Measurements from ENCODE around the gene KLRB1.
"Not testable (repeated sequence)": the region's sequence is repeated elsewhere in the genome, so short reads cannot be mapped to it uniquely, and the experiment has no call there.

The KLRB1 gene

DNA sequence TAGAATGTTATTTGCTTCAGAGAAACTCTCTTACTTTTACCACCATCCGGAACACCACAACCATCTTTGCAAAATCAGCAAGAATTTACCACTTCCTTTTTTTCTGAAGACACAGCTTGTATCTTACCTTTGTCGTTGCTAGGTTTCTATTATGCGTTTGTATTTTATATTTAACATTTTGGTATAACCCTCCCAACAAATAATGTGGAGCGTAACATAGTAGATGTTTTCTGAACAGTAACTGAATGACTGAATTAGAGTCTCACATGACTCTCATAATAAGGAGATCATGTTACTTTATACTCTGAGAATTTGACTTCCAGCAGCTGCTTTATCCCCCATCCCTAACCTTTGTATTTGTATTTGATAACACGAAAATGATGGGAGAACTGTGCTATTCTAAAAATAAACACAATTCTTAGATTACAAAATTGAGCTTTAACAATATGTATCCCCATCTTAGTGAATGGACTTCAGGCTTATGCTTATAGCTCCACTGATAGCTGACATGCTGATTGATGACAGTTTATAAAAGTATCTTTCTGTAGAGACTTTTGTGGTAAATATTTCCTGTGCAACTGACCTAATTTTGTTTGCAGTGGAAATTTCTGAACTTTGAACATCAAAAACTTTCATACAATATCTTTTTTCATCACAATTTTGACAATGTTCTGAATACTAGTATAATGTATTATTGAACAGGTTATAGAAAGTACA, 7.9 kb upstream of the KLRB1 start:
- POLR2A ChIA-PET = no interaction called here
- no peak for TF ChIP-seq FOXK2 (IDR thresholded peaks at IDR 0.05)
- TF ChIP-seq HDGF (IDR thresholded peaks at IDR 0.05; ENCODE audit: borderline replicate concordance) = no peak
- no peak for TF ChIP-seq ZNF384 (IDR thresholded peaks at IDR 0.05)
- TF ChIP-seq, protein P1, sequence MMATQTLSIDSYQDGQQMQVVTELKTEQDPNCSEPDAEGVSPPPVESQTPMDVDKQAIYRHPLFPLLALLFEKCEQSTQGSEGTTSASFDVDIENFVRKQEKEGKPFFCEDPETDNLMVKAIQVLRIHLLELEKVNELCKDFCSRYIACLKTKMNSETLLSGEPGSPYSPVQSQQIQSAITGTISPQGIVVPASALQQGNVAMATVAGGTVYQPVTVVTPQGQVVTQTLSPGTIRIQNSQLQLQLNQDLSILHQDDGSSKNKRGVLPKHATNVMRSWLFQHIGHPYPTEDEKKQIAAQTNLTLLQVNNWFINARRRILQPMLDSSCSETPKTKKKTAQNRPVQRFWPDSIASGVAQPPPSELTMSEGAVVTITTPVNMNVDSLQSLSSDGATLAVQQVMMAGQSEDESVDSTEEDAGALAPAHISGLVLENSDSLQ (IDR thresholded peaks at IDR 0.05) = no peak
- TF ChIP-seq LEF1 (IDR thresholded peaks at IDR 0.05; ENCODE audit: borderline replicate concordance) = no peak
- no peak for TF ChIP-seq L3MBTL2 (conservative IDR thresholded peaks at IDR 0.05)
- TF ChIP-seq SUZ12 (IDR thresholded peaks at IDR 0.05) = no peak
- no peak for DNase-seq (ENCODE audit: extremely low spot score)
- CTCF ChIA-PET = no interaction called here

DNA sequence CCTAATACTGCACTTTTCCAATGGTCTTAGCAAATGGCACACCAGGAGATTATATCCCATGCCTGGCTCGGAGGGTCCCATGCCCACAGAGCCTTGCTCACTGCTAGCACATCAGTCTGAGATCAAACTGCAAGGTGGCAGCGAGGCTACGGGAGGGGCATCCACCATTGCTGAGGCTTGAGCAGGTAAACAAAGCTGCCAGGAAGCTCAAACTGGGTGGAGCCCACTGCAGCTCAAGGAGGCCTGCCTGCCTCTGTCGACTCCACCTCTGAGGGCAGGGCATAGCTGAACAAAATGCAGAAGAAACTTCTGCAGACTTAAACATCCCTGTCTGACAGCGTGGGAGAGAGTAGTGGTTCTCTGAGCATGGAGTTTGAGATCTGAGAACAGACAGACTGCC, 2.9 kb upstream of the KLRB1 start:
- POLR2A ChIA-PET; DNase-seq (ENCODE audit: extremely low spot score); CTCF ChIA-PET: not testable (repeated sequence)

DNA sequence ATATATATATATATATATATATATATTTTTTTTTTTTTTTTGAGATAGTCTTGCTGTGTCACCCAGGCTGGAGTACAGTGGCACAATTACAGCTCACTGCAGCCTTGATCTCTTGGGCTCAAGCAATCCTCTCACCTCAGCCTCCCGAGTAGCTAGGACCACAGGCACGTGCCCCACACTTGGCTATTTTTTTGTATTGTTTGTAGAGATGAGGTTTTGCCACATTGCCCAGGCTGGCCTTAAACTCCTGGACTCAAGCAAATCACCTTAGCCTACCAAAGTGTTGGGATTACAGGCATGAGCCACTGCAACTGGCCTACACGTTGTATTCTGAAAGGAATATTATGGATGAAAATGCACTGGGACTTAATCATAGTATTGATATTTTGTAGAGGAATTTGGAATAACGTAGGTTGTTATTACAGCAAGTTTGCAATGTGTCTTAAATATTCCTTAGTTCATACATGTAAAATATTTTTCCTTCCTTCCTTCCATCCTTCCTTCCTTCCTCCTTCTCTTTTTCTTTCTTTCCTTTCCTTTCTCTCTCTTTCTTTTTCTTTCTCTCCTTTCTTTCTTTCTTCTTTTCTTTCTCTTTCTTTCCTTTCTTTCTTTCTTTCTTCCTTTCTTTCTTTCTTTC, 862 bp downstream of the KLRB1 start:
- no peak for TF ChIP-seq FOXA1 (IDR thresholded peaks at IDR 0.05)
- TF ChIP-seq SUZ12 (IDR thresholded peaks at IDR 0.05) = no peak
- no peak for TF ChIP-seq ARNT (IDR thresholded peaks at IDR 0.05)
- no peak for TF ChIP-seq LEF1 (IDR thresholded peaks at IDR 0.05; ENCODE audit: borderline replicate concordance)
- TF ChIP-seq ZNF384 (IDR thresholded peaks at IDR 0.05) = no peak
- TF ChIP-seq NFRKB (IDR thresholded peaks at IDR 0.05) = no peak
- TF ChIP-seq, protein P1 (IDR thresholded peaks at IDR 0.05) = no peak
- no peak for TF ChIP-seq ELF4 (IDR thresholded peaks at IDR 0.05)
- no peak for TF ChIP-seq HDGF (IDR thresholded peaks at IDR 0.05; ENCODE audit: borderline replicate concordance)
- no peak for TF ChIP-seq L3MBTL2 (conservative IDR thresholded peaks at IDR 0.05)
- no peak for TF ChIP-seq FOXK2 (IDR thresholded peaks at IDR 0.05)
- TF ChIP-seq TARDBP (IDR thresholded peaks at IDR 0.05) = no peak
- TF ChIP-seq SP1 (IDR thresholded peaks at IDR 0.05) = no peak
- TF ChIP-seq BHLHE40 (IDR thresholded peaks at IDR 0.05; ENCODE audit: borderline replicate concordance) = no peak
- no peak for TF ChIP-seq CTBP1 (IDR thresholded peaks at IDR 0.05; ENCODE audit: borderline replicate concordance)
- TF ChIP-seq FOXM1 (IDR thresholded peaks at IDR 0.05; ENCODE audit: borderline replicate concordance) = no peak
- ChIA-PET POLR2A (no interaction called here), CTCF (no interaction called here)
- no peak for DNase-seq (ENCODE audit: extremely low spot score)

DNA sequence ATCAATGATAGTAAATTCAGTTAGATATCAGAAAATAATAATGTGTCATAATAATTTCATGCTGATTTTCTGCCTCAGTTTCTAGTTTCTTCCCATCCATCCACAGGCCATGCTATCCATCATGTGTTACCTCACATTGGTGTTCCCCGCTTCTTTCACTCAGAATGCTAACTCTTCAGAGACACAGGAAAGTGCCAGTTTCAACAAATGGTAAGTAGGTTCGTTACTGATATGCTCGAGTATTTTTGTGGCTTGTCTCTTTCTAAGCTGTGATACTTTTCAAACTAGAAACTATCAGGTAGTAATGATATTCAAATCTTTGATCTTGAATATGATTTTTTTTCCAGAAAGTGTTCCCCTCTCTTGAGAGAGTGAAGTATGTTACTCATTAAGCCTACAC, 1.5 kb downstream of the KLRB1 start:
- ChIA-PET POLR2A (no interaction called here), CTCF (no interaction called here)
- DNase-seq (ENCODE audit: extremely low spot score) = no peak
- TF ChIP-seq NFRKB (IDR thresholded peaks at IDR 0.05) = no peak
- no peak for TF ChIP-seq CTBP1 (IDR thresholded peaks at IDR 0.05; ENCODE audit: borderline replicate concordance)
- TF ChIP-seq ELF4 (IDR thresholded peaks at IDR 0.05) = no peak
- TF ChIP-seq SP1 (IDR thresholded peaks at IDR 0.05) = no peak
- no peak for TF ChIP-seq LEF1 (IDR thresholded peaks at IDR 0.05; ENCODE audit: borderline replicate concordance)
- no peak for TF ChIP-seq SUZ12 (IDR thresholded peaks at IDR 0.05)
- no peak for TF ChIP-seq ZNF384 (IDR thresholded peaks at IDR 0.05)
- TF ChIP-seq ARNT (IDR thresholded peaks at IDR 0.05) = no peak
- no peak for TF ChIP-seq HDGF (IDR thresholded peaks at IDR 0.05; ENCODE audit: borderline replicate concordance)
- no peak for TF ChIP-seq L3MBTL2 (conservative IDR thresholded peaks at IDR 0.05)
- TF ChIP-seq FOXM1 (IDR thresholded peaks at IDR 0.05; ENCODE audit: borderline replicate concordance) = no peak
- no peak for TF ChIP-seq TARDBP (IDR thresholded peaks at IDR 0.05)
- TF ChIP-seq BHLHE40 (IDR thresholded peaks at IDR 0.05; ENCODE audit: borderline replicate concordance) = no peak
- TF ChIP-seq FOXK2 (IDR thresholded peaks at IDR 0.05) = no peak
- no peak for TF ChIP-seq FOXA1 (IDR thresholded peaks at IDR 0.05)

DNA sequence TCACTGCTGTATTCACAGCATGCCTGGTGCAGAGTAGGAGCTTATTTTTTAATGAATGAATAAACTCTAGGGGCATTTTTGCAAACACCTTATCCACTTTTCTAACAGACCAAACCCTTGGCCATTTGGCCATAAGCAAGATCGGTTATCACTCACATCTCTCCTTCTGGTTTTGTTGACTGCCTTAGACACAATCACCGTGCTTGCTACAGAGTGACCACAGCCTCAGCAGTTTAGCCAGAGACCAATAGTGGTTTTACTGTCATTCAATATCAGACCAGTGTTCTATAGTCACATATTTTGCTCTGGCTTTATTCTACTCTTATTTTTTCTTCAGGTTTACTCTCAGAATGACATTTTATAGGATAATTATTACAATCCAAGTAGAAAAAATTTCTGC, 2.2 kb downstream of the KLRB1 start:
- ChIA-PET POLR2A (no interaction called here), CTCF (no interaction called here)
- TF ChIP-seq ARNT (IDR thresholded peaks at IDR 0.05) (no peak), L3MBTL2 (conservative IDR thresholded peaks at IDR 0.05) (no peak), TARDBP (IDR thresholded peaks at IDR 0.05) (no peak), FOXK2 (IDR thresholded peaks at IDR 0.05) (no peak), HDGF (IDR thresholded peaks at IDR 0.05; ENCODE audit: borderline replicate concordance) (no peak), LEF1 (IDR thresholded peaks at IDR 0.05; ENCODE audit: borderline replicate concordance) (no peak), SUZ12 (IDR thresholded peaks at IDR 0.05) (no peak), SP1 (IDR thresholded peaks at IDR 0.05) (no peak), CTBP1 (IDR thresholded peaks at IDR 0.05; ENCODE audit: borderline replicate concordance) (no peak), NFRKB (IDR thresholded peaks at IDR 0.05) (no peak)
- TF ChIP-seq, protein P1 (IDR thresholded peaks at IDR 0.05) = no peak
- DNase-seq (ENCODE audit: extremely low spot score) = no peak

DNA sequence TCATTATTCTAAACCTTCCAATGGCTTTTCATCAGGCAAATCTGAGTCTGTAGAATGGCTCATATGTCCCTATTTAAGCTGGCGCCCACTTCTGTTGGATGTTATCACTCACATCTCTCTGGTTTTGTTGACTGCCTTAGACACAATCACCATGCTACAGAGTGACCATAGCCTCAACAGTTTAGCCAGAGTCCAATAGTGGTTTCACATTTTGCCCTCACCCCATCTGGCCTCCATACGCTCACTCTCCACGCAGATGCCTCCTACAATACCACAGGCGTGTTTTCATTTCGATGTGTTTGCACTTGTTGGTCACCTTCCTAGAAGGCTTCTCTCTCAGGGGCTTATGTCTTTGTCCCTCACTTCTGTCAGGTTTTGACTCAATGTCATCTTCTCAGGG, 3.4 kb downstream of the KLRB1 start:
- ChIA-PET POLR2A (no interaction called here), CTCF (no interaction called here)
- DNase-seq (ENCODE audit: extremely low spot score) = no peak
- TF ChIP-seq ARNT (IDR thresholded peaks at IDR 0.05) (no peak), ELF4 (IDR thresholded peaks at IDR 0.05) (no peak), FOXM1 (IDR thresholded peaks at IDR 0.05; ENCODE audit: borderline replicate concordance) (no peak), SP1 (IDR thresholded peaks at IDR 0.05) (no peak), HDGF (IDR thresholded peaks at IDR 0.05; ENCODE audit: borderline replicate concordance) (no peak), L3MBTL2 (conservative IDR thresholded peaks at IDR 0.05) (no peak), LEF1 (IDR thresholded peaks at IDR 0.05; ENCODE audit: borderline replicate concordance) (no peak), NFRKB (IDR thresholded peaks at IDR 0.05) (no peak), SUZ12 (IDR thresholded peaks at IDR 0.05) (no peak), FOXA1 (IDR thresholded peaks at IDR 0.05) (no peak)
- TF ChIP-seq, protein P1 (IDR thresholded peaks at IDR 0.05) = no peak

DNA sequence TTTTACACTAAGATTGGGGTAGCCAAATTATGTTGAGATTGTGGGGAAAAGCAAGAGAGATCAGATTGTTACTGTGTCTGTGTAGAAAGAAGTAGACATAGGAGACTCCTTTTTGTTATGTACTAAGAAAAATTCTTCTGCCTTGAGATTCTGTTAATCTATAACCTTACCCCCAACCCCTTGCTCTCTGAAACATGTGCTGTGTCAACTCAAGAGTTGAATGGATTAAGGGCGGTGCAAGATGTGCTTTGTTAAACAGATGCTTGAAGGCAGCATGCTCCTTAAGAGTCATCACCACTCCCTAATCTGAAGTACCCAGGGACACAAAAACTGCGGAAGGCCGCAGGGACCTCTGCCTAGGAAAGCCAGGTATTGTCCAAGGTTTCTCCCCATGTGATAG, 7.3 kb downstream of the KLRB1 start:
- CTCF ChIA-PET; POLR2A ChIA-PET; DNase-seq (ENCODE audit: extremely low spot score): not testable (repeated sequence)

All from HEK293T (cell line).